DND-41 (cell line): ENCODE measurements around the gene WAC.
"Not testable (repeated sequence)": the region's sequence is repeated elsewhere in the genome, so short reads cannot be mapped to it uniquely, and the experiment has no call there.

ENCODE experiments used
- CTCF ChIP-seq: IDR thresholded peaks from 2 replicates; pipeline ENCODE4 v1.5.1; 2012; ENCODE audit warnings: borderline replicate concordance, low read length, moderate library complexity, mild to moderate bottlenecking; ENCODE audit not compliant: poor library complexity, severe bottlenecking; ENCODE audit errors: extremely low read depth
- EZH2 ChIP-seq: IDR thresholded peaks from 3 replicates; pipeline ENCODE4 v1.6.1; 2012; ENCODE audit warnings: borderline replicate concordance, low read depth, mild to moderate bottlenecking, moderate library complexity, low read length, inconsistent platforms; ENCODE audit not compliant: severe bottlenecking

DNA sequence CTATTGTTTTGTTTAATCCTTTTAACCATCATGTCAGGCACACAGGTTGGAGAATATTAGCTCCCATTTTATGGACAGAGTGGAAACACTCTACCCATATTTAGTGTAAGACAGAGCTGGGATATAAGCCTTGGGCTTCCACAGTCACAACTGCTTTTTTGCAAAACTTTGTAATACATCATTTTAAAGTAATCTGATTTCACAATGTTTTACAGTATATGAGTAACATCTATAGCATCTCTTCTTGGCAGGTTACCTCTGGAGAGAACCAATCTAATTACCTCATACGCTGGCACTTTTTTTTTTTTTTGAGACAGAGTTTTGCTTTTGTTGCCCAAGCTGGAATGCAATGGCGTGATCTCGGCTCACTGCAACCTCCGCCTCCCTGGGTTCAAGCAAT is 12.1 kb upstream of the WAC start:
- TF ChIP-seq CTCF, EZH2: not testable (repeated sequence)
